SU-DHL-6 (cell line): ENCODE data around the gene PRR12.

Experiments
- CTCF ChIP-seq: fragments of 200-600 bp; sonication (generic); IDR thresholded peaks from one replicate; pipeline ENCODE4 v1.5.1; 2017; ENCODE audit warnings: antibody characterized with exemption, mild to moderate bottlenecking, low read length, moderate library complexity; ENCODE audit not compliant: insufficient read depth, poor library complexity, severe bottlenecking
- EZH2phosphoT487 ChIP-seq: fragments of 200-600 bp; sonication (generic), shearing (Covaris generic); conservative IDR thresholded peaks from 2 replicates; pipeline ENCODE4 v1.6.1; 2018; ENCODE audit warnings: mild to moderate bottlenecking, antibody characterized with exemption, low read length, moderate library complexity, mixed read lengths

GRCh38 chr19:49551531-49551930 is 39.5 kb upstream of the PRR12 start:
- TF ChIP-seq CTCF: no peak
- TF ChIP-seq EZH2phosphoT487: no peak
